ENCODE data around the gene SPINK9. TPM values are rescaled to one million over a fixed set of nuclear protein-coding genes. Genes with fewer than 3 reads are reported as not detected.

The SPINK9 gene
- total RNA-seq, 1 experiment from 2014 or later = not detected

- Histone ChIP-seq H3K79me2 (ENCODE audit: insufficient read depth, low read length) (peaks cover 4% of the 10 kb centered on the region), H3K4me2 (ENCODE audit: low read length) (no peak overlapping the region), H4K20me1 (ENCODE audit: insufficient read depth) (no peaks in the 10 kb centered on the region), H3K9me3 (ENCODE audit: control insufficient read depth in 1 of 2, insufficient read depth in 1 of 2, low read depth in 1 of 2, low read length in 2 of 2) (no peaks in the 10 kb centered on the region), H3K27me3 (ENCODE audit: insufficient read depth, low read length) (no peaks in the 10 kb centered on the region), H3K4me1 (ENCODE audit: control insufficient read depth in 1 of 2, insufficient read depth in 2 of 2, low read length in 2 of 2) (peaks cover 0 to 11% of the 10 kb centered on the region in 2 experiments; a peak in 1 of 4 replicates), H3K9ac (ENCODE audit: low read length) (no peak overlapping the region), H3K9me2 (ENCODE audit: insufficient read depth) (no peaks in the 10 kb centered on the region), H3K27ac (ENCODE audit: low read depth, low read length) (no peak overlapping the region), H3K36me3 (ENCODE audit: control insufficient read depth in 1 of 2, insufficient read depth in 2 of 2, low read length in 2 of 2) (no peaks in the 10 kb centered on the region), H2AFZ (ENCODE audit: low read depth, low read length, poor library complexity, severe bottlenecking) (no peak overlapping the region), H3K4me3 (replicated peaks in 1 of 2; ENCODE audit: low read depth in 1 of 2, low read length in 2 of 2) (no peak overlapping the region)
- intact Hi-C loops (cut with micrococcal nuclease) = no loop called here
- DNase-seq (ENCODE audit: low read depth, low spot score) (no peak), ATAC-seq (no peak)
- BruUV-seq (replicated peaks) = no TSS peak
- TF ChIP-seq MAX (IDR thresholded peaks at IDR 0.05) = no peak
- TF ChIP-seq FOSL1 (IDR thresholded peaks at IDR 0.05; ENCODE audit: low read depth) = no peak
- TF ChIP-seq ZBTB33 (IDR thresholded peaks at IDR 0.05; ENCODE audit: extremely low read depth, insufficient replicate concordance, low read length) = no peak
- TF ChIP-seq SRF (IDR thresholded peaks at IDR 0.05; ENCODE audit: low read depth) = no peak
- no peak for TF ChIP-seq EZH2 (IDR thresholded peaks at IDR 0.05)
- ChIA-PET CTCF (no interaction called here), POLR2A (no interaction called here), RAD21 (ENCODE audit: low non-redundant PET in 1 of 2, low total read pairs in 2 of 2, uncharacterized antibody in 2 of 2, unreplicated experiment in 2 of 2) (no interaction called here)
Observed at GRCh38 chr5:148379340-148379739, 44.0 kb downstream of the SPINK9 start.

GRCh38 chr5:148381906-148382305 lies 46.5 kb downstream of the SPINK9 start:
- no peaks in the 10 kb centered on the region for H3K27me3 ChIP-seq (ENCODE audit: insufficient read depth, low read length)
- ATAC-seq = no peak
- no peak for TF ChIP-seq REST (IDR thresholded peaks at IDR 0.05; ENCODE audit: low read depth)
- TF ChIP-seq SP1 (IDR thresholded peaks at IDR 0.05; ENCODE audit: low read depth) = no peak
- TF ChIP-seq EZH2phosphoT487 (IDR thresholded peaks at IDR 0.05; ENCODE audit: borderline replicate concordance) = no peak
- TF ChIP-seq YY1 (IDR thresholded peaks at IDR 0.05; ENCODE audit: extremely low read depth, insufficient replicate concordance, low read depth, low read length) = no peak
- TF ChIP-seq TCF7L2 (IDR thresholded peaks at IDR 0.05; ENCODE audit: borderline replicate concordance, extremely low read depth, insufficient read depth, insufficient read length) = no peak
- no peak for TF ChIP-seq POLR2AphosphoS5 (IDR thresholded peaks at IDR 0.05; ENCODE audit: low read depth, low read length)
- no peak for TF ChIP-seq JUND (IDR thresholded peaks at IDR 0.05)
- TF ChIP-seq EGR1 (IDR thresholded peaks at IDR 0.05; ENCODE audit: low read depth) = no peak
- TF ChIP-seq FOSL1 (IDR thresholded peaks at IDR 0.05; ENCODE audit: low read depth) = no peak

More at GRCh38 chr5:148381906-148382305, 46.5 kb downstream of the SPINK9 start:
- peaks cover 4 to 21% of the 10 kb centered on the region in 2 experiments; a peak in 3 of 4 replicates for H3K4me1 ChIP-seq (ENCODE audit: control insufficient read depth in 1 of 2, insufficient read depth in 2 of 2, low read length in 2 of 2)
- CTCF ChIA-PET = interaction anchor here (1.2 kb wide), 1 partner anchor 349 kb away, joined by 4 read pairs; no protein-coding TSS in a partner anchor
- RAD21 ChIA-PET (ENCODE audit: low non-redundant PET in 1 of 2, low total read pairs in 2 of 2, uncharacterized antibody in 2 of 2, unreplicated experiment in 2 of 2) = no interaction called here
- POLR2A ChIA-PET = no interaction called here
- BruUV-seq (replicated peaks) = no TSS peak
- H3K4me3 ChIP-seq (replicated peaks in 1 of 2; ENCODE audit: low read depth in 1 of 2, low read length in 2 of 2) = no peak overlapping the region
- DNase-seq (ENCODE audit: low read depth, low spot score) = no peak
- no peaks in the 10 kb centered on the region for H3K9me3 ChIP-seq (ENCODE audit: control insufficient read depth in 1 of 2, insufficient read depth in 1 of 2, low read depth in 1 of 2, low read length in 2 of 2)
- intact Hi-C loops (cut with micrococcal nuclease) = loop anchor here (5.0 kb wide), 1 partner anchor 350 kb away; no protein-coding TSS in a partner anchor
- H3K4me2 ChIP-seq (ENCODE audit: low read length) = no peak overlapping the region
- H3K27ac ChIP-seq (ENCODE audit: low read depth, low read length) = no peak overlapping the region
- H2AFZ ChIP-seq (ENCODE audit: low read depth, low read length, poor library complexity, severe bottlenecking) = no peak overlapping the region
- no peak overlapping the region for H3K9ac ChIP-seq (ENCODE audit: low read length)
- H4K20me1 ChIP-seq (ENCODE audit: insufficient read depth) = no peaks in the 10 kb centered on the region
- no peaks in the 10 kb centered on the region for H3K9me2 ChIP-seq (ENCODE audit: insufficient read depth)
- no peaks in the 10 kb centered on the region for H3K36me3 ChIP-seq (ENCODE audit: control insufficient read depth in 1 of 2, insufficient read depth in 2 of 2, low read length in 2 of 2)
- peaks cover 30% of the 10 kb centered on the region for H3K79me2 ChIP-seq (ENCODE audit: insufficient read depth, low read length)
